Measurements from ENCODE around the gene ATP11A. TPM values are rescaled to one million over a fixed set of nuclear protein-coding genes. Genes with fewer than 3 reads are reported as not detected.

The ATP11A gene
- total and polyA plus RNA-seq, 9 donors = 6.6 to 72.7 (median 34.9) TPM

DNA sequence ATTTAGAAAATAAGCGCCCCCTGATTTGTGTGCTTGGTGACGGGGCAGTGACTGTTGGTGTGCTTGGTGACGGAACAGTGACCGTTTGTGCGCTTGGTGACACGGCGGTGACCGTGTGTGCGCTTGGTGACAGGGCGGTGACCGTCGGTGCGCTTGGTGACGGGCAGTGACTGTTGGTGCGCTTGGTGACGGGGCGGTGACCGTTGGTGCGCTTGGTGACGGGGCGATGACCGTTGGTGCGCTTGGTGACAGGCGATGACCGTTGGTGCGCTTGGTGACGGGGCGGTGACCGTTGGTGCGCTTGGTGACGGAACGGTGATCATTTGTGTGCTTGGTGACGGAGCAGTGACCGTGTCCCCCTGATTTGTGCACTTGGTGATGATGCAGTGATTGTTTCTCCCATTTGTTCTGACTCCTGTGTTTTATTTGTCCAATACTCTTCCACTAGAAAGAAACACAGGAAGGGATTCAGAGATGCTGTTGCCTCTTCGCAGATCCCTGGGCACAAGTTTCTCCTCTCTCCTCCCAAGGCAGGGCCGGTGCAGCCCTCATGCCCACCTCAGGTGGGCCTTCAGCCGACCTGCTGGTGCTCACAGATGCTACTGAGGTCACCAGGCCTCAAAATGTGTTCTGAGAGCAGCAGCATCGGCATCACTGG is 128.3 kb downstream of the ATP11A start:
- intact Hi-C loops (cut with DNase I) = no loop called here
- 93 to 96% (median 96%) methylated on average over 38 of the region's 38 CpGs for WGBS, 3 donors
- TF ChIP-seq, protein P1, sequence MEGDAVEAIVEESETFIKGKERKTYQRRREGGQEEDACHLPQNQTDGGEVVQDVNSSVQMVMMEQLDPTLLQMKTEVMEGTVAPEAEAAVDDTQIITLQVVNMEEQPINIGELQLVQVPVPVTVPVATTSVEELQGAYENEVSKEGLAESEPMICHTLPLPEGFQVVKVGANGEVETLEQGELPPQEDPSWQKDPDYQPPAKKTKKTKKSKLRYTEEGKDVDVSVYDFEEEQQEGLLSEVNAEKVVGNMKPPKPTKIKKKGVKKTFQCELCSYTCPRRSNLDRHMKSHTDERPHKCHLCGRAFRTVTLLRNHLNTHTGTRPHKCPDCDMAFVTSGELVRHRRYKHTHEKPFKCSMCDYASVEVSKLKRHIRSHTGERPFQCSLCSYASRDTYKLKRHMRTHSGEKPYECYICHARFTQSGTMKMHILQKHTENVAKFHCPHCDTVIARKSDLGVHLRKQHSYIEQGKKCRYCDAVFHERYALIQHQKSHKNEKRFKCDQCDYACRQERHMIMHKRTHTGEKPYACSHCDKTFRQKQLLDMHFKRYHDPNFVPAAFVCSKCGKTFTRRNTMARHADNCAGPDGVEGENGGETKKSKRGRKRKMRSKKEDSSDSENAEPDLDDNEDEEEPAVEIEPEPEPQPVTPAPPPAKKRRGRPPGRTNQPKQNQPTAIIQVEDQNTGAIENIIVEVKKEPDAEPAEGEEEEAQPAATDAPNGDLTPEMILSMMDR (IDR thresholded peaks at IDR 0.05) = no peak
- TF ChIP-seq POLR2A (IDR thresholded peaks at IDR 0.05) (no peak), EP300 (IDR thresholded peaks at IDR 0.05) (no peak)

GRCh38 chr13:112818698-112819045 is 128.8 kb downstream of the ATP11A start:
- H3K9me3 ChIP-seq = no peaks in the 10 kb centered on the region
- TF ChIP-seq, protein P1 (IDR thresholded peaks at IDR 0.05) = no peak
- TF ChIP-seq POLR2A (IDR thresholded peaks at IDR 0.05) (no peak), EP300 (IDR thresholded peaks at IDR 0.05) (no peak)
- no peak for DNase-seq

More for the DNA sequence above, 128.3 kb downstream of the ATP11A start:
- DNase-seq = no peak
- H3K27me3 ChIP-seq = no peaks in the 10 kb centered on the region
- no peak overlapping the region for H3K4me3 ChIP-seq
- H3K36me3 ChIP-seq = no peaks in the 10 kb centered on the region
- no peak overlapping the region for H3K27ac ChIP-seq
- H3K9me3 ChIP-seq = no peaks in the 10 kb centered on the region
- H3K4me1 ChIP-seq (ENCODE audit: insufficient read depth) = no peaks in the 10 kb centered on the region

GRCh38 chr13:112819111-112819510 is 129.3 kb downstream of the ATP11A start:
- no peaks in the 10 kb centered on the region for H3K9me3 ChIP-seq
- TF ChIP-seq, protein P1 (IDR thresholded peaks at IDR 0.05) = no peak
- TF ChIP-seq EP300 (IDR thresholded peaks at IDR 0.05) = no peak
- TF ChIP-seq POLR2A (IDR thresholded peaks at IDR 0.05) = no peak
- no peaks in the 10 kb centered on the region for H3K36me3 ChIP-seq
- intact Hi-C loops (cut with DNase I) = no loop called here
- H3K4me1 ChIP-seq (ENCODE audit: insufficient read depth) = no peaks in the 10 kb centered on the region
- H3K27ac ChIP-seq = no peak overlapping the region
- no peak for DNase-seq
- 93 to 97% (median 96%) methylated on average over 13 of the region's 13 CpGs for WGBS, 3 donors
- no peak overlapping the region for H3K4me3 ChIP-seq
- H3K27me3 ChIP-seq = no peaks in the 10 kb centered on the region

More at GRCh38 chr13:112818698-112819045, 128.8 kb downstream of the ATP11A start:
- intact Hi-C loops (cut with DNase I) = no loop called here
- no peak overlapping the region for H3K4me3 ChIP-seq
- no peaks in the 10 kb centered on the region for H3K36me3 ChIP-seq
- no peaks in the 10 kb centered on the region for H3K27me3 ChIP-seq
- H3K27ac ChIP-seq = no peak overlapping the region
- WGBS, 3 donors = 83 to 91% (median 91%) methylated on average over 7 of the region's 7 CpGs
- no peaks in the 10 kb centered on the region for H3K4me1 ChIP-seq (ENCODE audit: insufficient read depth)

DNA sequence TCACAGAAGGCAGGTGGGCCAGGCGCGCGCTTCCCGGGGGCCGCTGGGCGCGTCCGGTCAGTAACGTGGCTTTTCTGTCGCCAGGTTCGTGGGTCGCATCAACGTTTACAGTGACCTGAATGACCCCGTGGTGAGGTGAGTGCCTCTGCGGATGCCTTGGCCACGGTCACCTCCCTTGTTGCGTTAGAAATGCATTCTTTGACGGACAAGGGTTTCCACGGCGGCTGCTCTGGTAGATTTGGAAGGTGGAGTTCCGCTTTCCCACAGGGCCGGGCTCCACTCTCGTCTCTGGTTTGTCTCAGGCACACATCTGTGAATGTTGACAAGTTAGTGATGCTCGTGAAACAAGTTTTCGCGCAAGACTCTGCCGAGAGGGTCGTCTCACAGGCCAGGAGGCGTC is 130.0 kb downstream of the ATP11A start:
- Histone ChIP-seq H3K27ac (no peak overlapping the region), H3K9me3 (no peaks in the 10 kb centered on the region), H3K27me3 (no peaks in the 10 kb centered on the region), H3K4me3 (no peak overlapping the region), H3K36me3 (no peaks in the 10 kb centered on the region), H3K4me1 (ENCODE audit: insufficient read depth) (no peaks in the 10 kb centered on the region)
- WGBS, 3 donors = 92 to 95% (median 95%) methylated on average over 29 of the region's 29 CpGs
- intact Hi-C loops (cut with DNase I) = loop anchor here in 1 of 4 donors (1.0 kb wide), 1 partner anchor 39 kb away; no protein-coding TSS in a partner anchor
- TF ChIP-seq EP300 (IDR thresholded peaks at IDR 0.05) = no peak
- no peak for TF ChIP-seq POLR2A (IDR thresholded peaks at IDR 0.05)
- TF ChIP-seq, protein P1 (IDR thresholded peaks at IDR 0.05) = no peak
- DNase-seq = no peak
